ENCODE measurements around the gene NDUFS1. TPM values are rescaled to one million over a fixed set of nuclear protein-coding genes. Genes with fewer than 3 reads are reported as not detected.

Gene NDUFS1
- total and polyA plus RNA-seq, 2 donors (not counting 1 experiment from before 2014, with no cell fraction given), result 12.3 to 46.3 TPM

- H3K9me3 Mint-ChIP-seq (ENCODE audit: insufficient read depth), result no peaks in the 10 kb centered on the region
- no peak overlapping the region for H3K27ac Mint-ChIP-seq
Measured at GRCh38 chr2:206082298-206082843, 76.9 kb downstream of the NDUFS1 start.

More at GRCh38 chr2:206082298-206082843, 76.9 kb downstream of the NDUFS1 start:
- no peak overlapping the region for H3K27ac ChIP-seq (ENCODE audit: low read length in 2 of 2)
- no CpG with 5 or more reads among the region's 4 CpGs for WGBS (ENCODE audit: insufficient coverage)
- H3K27me3 ChIP-seq (replicated peaks in 1 of 4; ENCODE audit: control extremely low read depth in 1 of 4, control insufficient read depth in 3 of 4, insufficient read depth in 4 of 4, low read length in 3 of 4), result no peaks in the 10 kb centered on the region
- H3K79me2 ChIP-seq (ENCODE audit: control insufficient read depth, insufficient read depth, low read length), result peaks cover 82% of the 10 kb centered on the region
- H3K27me3 Mint-ChIP-seq, result no peaks in the 10 kb centered on the region
- intact Hi-C loops (cut with micrococcal nuclease), result loop anchor here (5.0 to 10.0 kb wide), 6 partner anchors 50 to 1542 kb away; partner anchors contain the start of genes CREB1, FASTKD2, MDH1B and METTL21A
- H3K36me3 ChIP-seq (replicated peaks in 1 of 2; ENCODE audit: control extremely low read depth in 1 of 2, control insufficient read depth in 1 of 2, extremely low read depth in 1 of 2, insufficient read depth in 2 of 2, low read length in 1 of 2), result no peaks in the 10 kb centered on the region
- H2AFZ ChIP-seq (ENCODE audit: insufficient read depth, low read depth, low read length, poor library complexity, severe bottlenecking), result no peak overlapping the region
- no peak for TF ChIP-seq CTCF (IDR thresholded peaks at IDR 0.05)
- no peak for TF ChIP-seq EZH2 (IDR thresholded peaks at IDR 0.05; ENCODE audit: borderline replicate concordance, insufficient read depth, low read depth, low read length, poor library complexity, severe bottlenecking)
- H3K4me3 Mint-ChIP-seq, result no peak overlapping the region
- H3K9ac ChIP-seq (ENCODE audit: low read length), result no peak overlapping the region
- no peak for DNase-seq
- no peaks in the 10 kb centered on the region for H3K9me3 ChIP-seq (ENCODE audit: control extremely low read depth in 1 of 3, control insufficient read depth in 2 of 3, insufficient read depth in 1 of 3, low read length in 2 of 3)
- CTCF ChIA-PET, result no interaction called here
- no peak for ATAC-seq (ENCODE audit: low read depth)
- H3K4me1 Mint-ChIP-seq, result peaks cover 55% of the 10 kb centered on the region
- no peak overlapping the region for H3K4me3 ChIP-seq (ENCODE audit: control extremely low read depth in 1 of 5, extremely low read depth in 1 of 5, insufficient read depth in 1 of 5, low read depth in 2 of 5, low read length in 4 of 5)
- POLR2A ChIA-PET, result no interaction called here
- H3K4me1 ChIP-seq (ENCODE audit: control insufficient read depth in 2 of 2, insufficient read depth in 2 of 2, low read length in 2 of 2), result peaks cover 21 to 24% of the 10 kb centered on the region in 2 donors
- peaks cover 49% of the 10 kb centered on the region for H4K20me1 ChIP-seq (ENCODE audit: control insufficient read depth, insufficient read depth, low read length, poor library complexity, severe bottlenecking)
- no peak overlapping the region for H3K4me2 ChIP-seq (replicated peaks; ENCODE audit: low read depth, low read length, poor library complexity, severe bottlenecking)

Measured in B cell (primary cell).